Neural cell (in vitro differentiated cells): Measurements from ENCODE around the gene ATP13A5. TPM values are rescaled to one million over a fixed set of nuclear protein-coding genes. Genes with fewer than 3 reads are reported as not detected.

Experiments
- H2AFZ ChIP-seq: fragments of 200-600, 300-800 bp; sonication (generic), shearing (Covaris generic); 2 replicates; pipeline ENCODE4 v1.6.0; 2014; ENCODE audit warnings: low read depth, mild to moderate bottlenecking, antibody characterized with exemption, low read length, moderate library complexity
- H3F3A ChIP-seq: fragments of 200-600 bp; shearing (Covaris generic); 2 replicates; pipeline ENCODE4 v1.6.1; 2016; ENCODE audit warnings: mild to moderate bottlenecking, moderate library complexity, mixed read lengths, antibody characterized with exemption, low read length; ENCODE audit not compliant: insufficient read depth, poor library complexity, severe bottlenecking
- H3K27ac ChIP-seq: fragments of 200-600, 300-800 bp; sonication (generic), shearing (Covaris generic); 2 replicates; pipeline ENCODE4 v1.5.1; 2014; ENCODE audit warnings: mild to moderate bottlenecking, low read length, moderate library complexity
- H3K27me3 ChIP-seq: fragments of 300-800, 200-600 bp; sonication (generic), shearing (Covaris generic); 2 replicates; pipeline ENCODE4 v1.6.0; 2014; ENCODE audit warnings: mild to moderate bottlenecking, low read depth, low read length, moderate library complexity; ENCODE audit not compliant: insufficient read depth
- H3K36me3 ChIP-seq: fragments of 300-800, 200-600 bp; sonication (generic), shearing (Covaris generic); 2 replicates; pipeline ENCODE4 v1.5.1; 2014; ENCODE audit warnings: mild to moderate bottlenecking, antibody characterized with exemption, low read length, moderate library complexity; ENCODE audit not compliant: insufficient read depth
- H3K4me2 ChIP-seq: fragments of 300-800, 200-600 bp; sonication (generic), shearing (Covaris generic); 2 replicates; pipeline ENCODE4 v1.6.0; 2014; ENCODE audit warnings: mild to moderate bottlenecking, low read length
- H3K4me3 ChIP-seq: fragments of 300-800, 200-600 bp; sonication (generic), shearing (Covaris generic); 2 replicates; pipeline ENCODE4 v1.5.1; 2014; ENCODE audit warnings: mild to moderate bottlenecking, low read length, moderate library complexity
- H3K79me2 ChIP-seq: fragments of 200-600 bp; shearing (Covaris generic); replicated peaks from 2 replicates; pipeline ENCODE4 v1.6.0; 2014; ENCODE audit warnings: mild to moderate bottlenecking, low read length, moderate library complexity; ENCODE audit not compliant: insufficient read depth
- H3K9ac ChIP-seq: fragments of 300-800, 200-600 bp; sonication (generic), shearing (Covaris generic); 2 replicates; pipeline ENCODE4 v1.6.1; 2016; ENCODE audit warnings: mild to moderate bottlenecking, low read length, mixed read lengths
- H3K9me2 ChIP-seq: fragments of 200-600 bp; shearing (Covaris generic); 2 replicates; pipeline ENCODE4 v1.6.1; 2016; ENCODE audit warnings: mild to moderate bottlenecking, low read length, mixed read lengths; ENCODE audit not compliant: insufficient read depth
- H3K9me3 ChIP-seq: fragments of 200-600, 300-800 bp; sonication (generic), shearing (Covaris generic); 2 replicates; pipeline ENCODE4 v1.6.1; 2016; ENCODE audit warnings: mild to moderate bottlenecking, mixed run types, low read length, moderate library complexity, mixed read lengths
- H4K20me1 ChIP-seq: fragments of 200-600 bp; shearing (Covaris generic); 2 replicates; pipeline ENCODE4 v1.6.1; 2016; ENCODE audit warnings: mild to moderate bottlenecking, mixed run types; ENCODE audit not compliant: insufficient read depth
- CTCF ChIP-seq: fragments of 450-650 bp; IDR thresholded peaks from 2 replicates; pipeline ENCODE4 v1.5.1; 2014; ENCODE audit warnings: antibody characterized with exemption, mild to moderate bottlenecking, moderate library complexity; ENCODE audit not compliant: poor library complexity, severe bottlenecking
- EP300 ChIP-seq: fragments of 450-650 bp; conservative IDR thresholded peaks from 2 replicates; pipeline ENCODE4 v1.6.1; 2014; ENCODE audit warnings: antibody characterized with exemption, mild to moderate bottlenecking, moderate library complexity; ENCODE audit not compliant: poor library complexity, severe bottlenecking
- EZH2 ChIP-seq: fragments of 200-600, 300-800 bp; shearing (Covaris generic), sonication (generic); IDR thresholded peaks from 2 replicates; pipeline ENCODE4 v1.6.1; 2014; ENCODE audit warnings: antibody characterized with exemption, low read length, borderline replicate concordance, mild to moderate bottlenecking; ENCODE audit not compliant: insufficient read depth, poor library complexity, severe bottlenecking
- MXI1 ChIP-seq: fragments of 450-650 bp; conservative IDR thresholded peaks from 2 replicates; pipeline ENCODE4 v1.6.1; 2014; ENCODE audit warnings: antibody characterized with exemption, mild to moderate bottlenecking; ENCODE audit not compliant: poor library complexity, severe bottlenecking
- POLR2AphosphoS5 ChIP-seq: IDR thresholded peaks from 2 replicates; pipeline ENCODE4 v1.6.1; 2012
- RAD21 ChIP-seq: fragments of 450-650 bp; conservative IDR thresholded peaks from 2 replicates; pipeline ENCODE4 v1.6.1; 2014; ENCODE audit warnings: antibody characterized with exemption, mild to moderate bottlenecking, moderate library complexity
- REST ChIP-seq: IDR thresholded peaks from 2 replicates; pipeline ENCODE4 v1.6.1; 2012; ENCODE audit warnings: borderline replicate concordance
- SMC3 ChIP-seq: fragments of 450-650 bp; conservative IDR thresholded peaks from 2 replicates; pipeline ENCODE4 v1.6.1; 2014; ENCODE audit warnings: antibody characterized with exemption, mild to moderate bottlenecking, moderate library complexity; ENCODE audit not compliant: poor library complexity
- TAF1 ChIP-seq: IDR thresholded peaks from 2 replicates; pipeline ENCODE4 v1.6.1; 2012; ENCODE audit warnings: low read depth
- polyA plus RNA-seq: library from polyadenylated mRNA; depleted of rRNA; stranded (reverse); fragments of >200 nt; gene quantifications from 2 replicates; pipeline ENCODE4 v1.2.3, GENCODE V29; 2014

ATP13A5 gene
- polyA plus RNA-seq, 1 donor from 2014 or later = 0.28 TPM

DNA sequence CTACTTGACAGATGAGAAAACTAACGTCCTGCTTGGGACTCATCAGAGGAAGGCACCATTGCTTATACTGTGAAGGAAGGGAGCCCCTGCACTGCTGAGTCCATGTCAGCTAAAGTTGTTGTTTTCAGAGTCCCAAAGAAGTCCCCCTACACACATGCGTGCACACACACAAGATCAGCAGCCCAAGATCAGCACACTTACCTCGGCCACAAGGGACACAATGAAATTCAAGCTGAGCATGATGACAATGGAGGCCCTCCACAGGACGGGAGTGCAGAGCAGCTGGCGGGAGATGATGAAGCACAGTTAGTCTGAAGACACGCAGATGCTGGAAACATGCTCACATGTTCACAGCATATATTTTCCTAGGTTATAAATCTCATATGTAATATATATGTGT lies 28.6 kb upstream of the ATP13A5 start:
- no peak for TF ChIP-seq CTCF
- TF ChIP-seq SMC3 = no peak
- H2AFZ ChIP-seq = no peak overlapping the region

GRCh38 chr3:193403307-193403706 lies 24.8 kb upstream of the ATP13A5 start:
- Histone ChIP-seq H2AFZ (no peak overlapping the region), H3F3A (no peaks in the 10 kb centered on the region), H3K4me3 (no peak overlapping the region), H3K4me2 (no peak overlapping the region), H3K79me2 (no peaks in the 10 kb centered on the region), H3K27ac (no peak overlapping the region), H3K36me3 (no peaks in the 10 kb centered on the region), H4K20me1 (no peaks in the 10 kb centered on the region), H3K9ac (no peak overlapping the region), H3K9me2 (no peaks in the 10 kb centered on the region), H3K27me3 (no peaks in the 10 kb centered on the region), H3K9me3 (no peaks in the 10 kb centered on the region)
- no peak for TF ChIP-seq POLR2AphosphoS5
- TF ChIP-seq MXI1 = no peak
- no peak for TF ChIP-seq CTCF
- no peak for TF ChIP-seq EZH2
- no peak for TF ChIP-seq RAD21
- TF ChIP-seq SMC3 = no peak
- no peak for TF ChIP-seq REST
- TF ChIP-seq EP300 = no peak
- TF ChIP-seq TAF1 = no peak

More for the DNA sequence above, 28.6 kb upstream of the ATP13A5 start:
- Histone ChIP-seq H3F3A (no peaks in the 10 kb centered on the region), H3K4me2 (no peak overlapping the region), H3K36me3 (no peaks in the 10 kb centered on the region), H3K4me3 (no peak overlapping the region), H3K9me3 (no peaks in the 10 kb centered on the region), H4K20me1 (no peaks in the 10 kb centered on the region), H3K27ac (no peak overlapping the region), H3K79me2 (no peaks in the 10 kb centered on the region), H3K27me3 (no peaks in the 10 kb centered on the region), H3K9ac (no peak overlapping the region), H3K9me2 (no peaks in the 10 kb centered on the region)
